Measurements from ENCODE around the gene PFKFB3.

The PFKFB3 gene

DNA sequence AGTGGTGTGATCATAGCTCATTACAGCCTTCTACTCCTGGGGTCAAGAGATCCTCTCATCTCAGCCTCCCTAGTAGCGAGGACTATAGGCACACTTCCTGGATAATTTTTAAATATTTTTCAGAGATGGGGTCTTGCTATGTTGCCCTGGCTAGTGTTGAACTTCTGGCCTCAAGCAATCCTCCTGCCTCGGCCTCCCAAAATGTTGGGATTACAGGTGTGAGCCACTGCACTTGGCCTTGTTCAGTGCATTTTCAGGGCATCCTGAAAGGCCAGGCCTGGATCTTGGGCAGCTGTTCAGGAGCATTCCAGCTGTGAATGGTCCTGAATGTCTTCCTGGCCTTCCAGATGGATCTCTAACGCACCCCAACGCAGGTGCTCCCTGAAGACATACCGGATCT lies 95.7 kb downstream of the PFKFB3 start:
- Histone ChIP-seq H3K36me3 (ENCODE audit: insufficient read depth) (no peaks in the 10 kb centered on the region), H4K20me1 (ENCODE audit: insufficient read depth) (no peaks in the 10 kb centered on the region), H2AFZ (ENCODE audit: low read depth) (no peak overlapping the region), H3K4me1 (ENCODE audit: low read depth, poor library complexity, severe bottlenecking) (peaks cover 73% of the 10 kb centered on the region), H3K27ac (no peak overlapping the region), H3K27me3 (ENCODE audit: insufficient read depth, low read depth) (no peaks in the 10 kb centered on the region), H3K4me2 (no peak overlapping the region), H3K79me2 (ENCODE audit: insufficient read depth, low read depth) (no peaks in the 10 kb centered on the region), H3K9ac (no peak overlapping the region), H3K4me3 (IDR thresholded peaks at IDR 0.05; ENCODE audit: insufficient read depth, low read depth, low read length) (no peak overlapping the region)
- TF ChIP-seq, protein P1, sequence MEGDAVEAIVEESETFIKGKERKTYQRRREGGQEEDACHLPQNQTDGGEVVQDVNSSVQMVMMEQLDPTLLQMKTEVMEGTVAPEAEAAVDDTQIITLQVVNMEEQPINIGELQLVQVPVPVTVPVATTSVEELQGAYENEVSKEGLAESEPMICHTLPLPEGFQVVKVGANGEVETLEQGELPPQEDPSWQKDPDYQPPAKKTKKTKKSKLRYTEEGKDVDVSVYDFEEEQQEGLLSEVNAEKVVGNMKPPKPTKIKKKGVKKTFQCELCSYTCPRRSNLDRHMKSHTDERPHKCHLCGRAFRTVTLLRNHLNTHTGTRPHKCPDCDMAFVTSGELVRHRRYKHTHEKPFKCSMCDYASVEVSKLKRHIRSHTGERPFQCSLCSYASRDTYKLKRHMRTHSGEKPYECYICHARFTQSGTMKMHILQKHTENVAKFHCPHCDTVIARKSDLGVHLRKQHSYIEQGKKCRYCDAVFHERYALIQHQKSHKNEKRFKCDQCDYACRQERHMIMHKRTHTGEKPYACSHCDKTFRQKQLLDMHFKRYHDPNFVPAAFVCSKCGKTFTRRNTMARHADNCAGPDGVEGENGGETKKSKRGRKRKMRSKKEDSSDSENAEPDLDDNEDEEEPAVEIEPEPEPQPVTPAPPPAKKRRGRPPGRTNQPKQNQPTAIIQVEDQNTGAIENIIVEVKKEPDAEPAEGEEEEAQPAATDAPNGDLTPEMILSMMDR (conservative IDR thresholded peaks at IDR 0.05; ENCODE audit: low read depth, low read length): no peak

DNA sequence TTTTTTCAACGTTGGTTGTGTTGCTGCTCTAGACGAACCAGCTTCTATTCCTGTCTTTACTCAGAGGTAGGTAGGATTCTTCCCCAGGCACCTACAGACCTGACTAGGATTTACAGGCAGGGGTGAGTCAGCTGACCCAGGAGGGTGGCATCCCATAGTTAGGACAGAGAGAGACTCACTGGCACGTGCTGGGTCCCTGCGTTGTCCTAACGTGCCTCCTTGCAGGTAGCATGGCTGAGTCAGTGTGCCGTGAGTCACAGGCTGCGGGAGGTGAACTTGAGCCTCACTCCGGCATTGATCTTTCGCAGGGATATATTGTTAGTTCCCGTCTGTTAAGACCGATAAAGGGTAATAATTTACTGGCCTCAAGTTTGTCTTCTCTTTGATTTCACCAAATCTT lies 96.5 kb downstream of the PFKFB3 start:
- peak overlapping the region; percentile 67 for H3K4me2 ChIP-seq

DNA sequence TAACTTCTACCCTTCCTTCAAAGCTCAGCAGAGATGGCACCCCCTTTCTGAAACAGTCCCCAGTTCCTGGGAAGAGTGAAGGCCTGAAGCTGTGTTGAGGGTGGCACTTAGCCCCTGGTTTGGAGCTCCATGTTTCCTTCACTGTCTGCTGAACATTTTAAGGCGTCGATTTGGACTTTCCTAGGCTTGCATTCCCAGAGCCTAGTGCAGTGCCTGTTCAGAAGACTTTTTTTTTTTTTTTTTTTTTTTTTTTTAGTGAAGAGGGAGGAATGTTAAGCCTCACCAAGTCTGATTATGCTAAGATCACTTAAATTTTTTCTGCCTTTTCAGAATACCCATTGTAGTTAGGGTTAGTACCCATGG lies 97.0 kb downstream of the PFKFB3 start:
- Histone ChIP-seq H3K9ac (peak overlapping the region; percentile 49; the same call in 1 of the 2 replicates), H3K4me1 (ENCODE audit: low read depth, poor library complexity, severe bottlenecking) (peaks cover 70% of the 10 kb centered on the region), H3K4me3 (IDR thresholded peaks at IDR 0.05; ENCODE audit: insufficient read depth, low read depth, low read length) (no peak overlapping the region), H2AFZ (ENCODE audit: low read depth) (peak overlapping the region; percentile 66), H3K27ac (peak overlapping the region; percentile 83), H3K4me2 (peak overlapping the region; percentile 67), H3K27me3 (ENCODE audit: insufficient read depth, low read depth) (no peaks in the 10 kb centered on the region), H3K36me3 (ENCODE audit: insufficient read depth) (no peaks in the 10 kb centered on the region), H4K20me1 (ENCODE audit: insufficient read depth) (no peaks in the 10 kb centered on the region), H3K79me2 (ENCODE audit: insufficient read depth, low read depth) (no peaks in the 10 kb centered on the region)
- TF ChIP-seq, protein P1 (conservative IDR thresholded peaks at IDR 0.05; ENCODE audit: low read depth, low read length): no peak

More for the DNA sequence above, 96.5 kb downstream of the PFKFB3 start:
- no peak overlapping the region; the same call in 1 of the 2 replicates for H3K9ac ChIP-seq
- H3K36me3 ChIP-seq (ENCODE audit: insufficient read depth): no peaks in the 10 kb centered on the region
- no peaks in the 10 kb centered on the region for H4K20me1 ChIP-seq (ENCODE audit: insufficient read depth)
- TF ChIP-seq, protein P1 (conservative IDR thresholded peaks at IDR 0.05; ENCODE audit: low read depth, low read length): no peak
- 0 out of 2 replicates have a peak overlapping the region, but pooled peaks have one; percentile 66 for H2AFZ ChIP-seq (ENCODE audit: low read depth)
- H3K27ac ChIP-seq: peak overlapping the region; percentile 83
- H3K79me2 ChIP-seq (ENCODE audit: insufficient read depth, low read depth): no peaks in the 10 kb centered on the region
- no peaks in the 10 kb centered on the region for H3K27me3 ChIP-seq (ENCODE audit: insufficient read depth, low read depth)
- H3K4me3 ChIP-seq (IDR thresholded peaks at IDR 0.05; ENCODE audit: insufficient read depth, low read depth, low read length): no peak overlapping the region
- peaks cover 73% of the 10 kb centered on the region for H3K4me1 ChIP-seq (ENCODE audit: low read depth, poor library complexity, severe bottlenecking)

DNA sequence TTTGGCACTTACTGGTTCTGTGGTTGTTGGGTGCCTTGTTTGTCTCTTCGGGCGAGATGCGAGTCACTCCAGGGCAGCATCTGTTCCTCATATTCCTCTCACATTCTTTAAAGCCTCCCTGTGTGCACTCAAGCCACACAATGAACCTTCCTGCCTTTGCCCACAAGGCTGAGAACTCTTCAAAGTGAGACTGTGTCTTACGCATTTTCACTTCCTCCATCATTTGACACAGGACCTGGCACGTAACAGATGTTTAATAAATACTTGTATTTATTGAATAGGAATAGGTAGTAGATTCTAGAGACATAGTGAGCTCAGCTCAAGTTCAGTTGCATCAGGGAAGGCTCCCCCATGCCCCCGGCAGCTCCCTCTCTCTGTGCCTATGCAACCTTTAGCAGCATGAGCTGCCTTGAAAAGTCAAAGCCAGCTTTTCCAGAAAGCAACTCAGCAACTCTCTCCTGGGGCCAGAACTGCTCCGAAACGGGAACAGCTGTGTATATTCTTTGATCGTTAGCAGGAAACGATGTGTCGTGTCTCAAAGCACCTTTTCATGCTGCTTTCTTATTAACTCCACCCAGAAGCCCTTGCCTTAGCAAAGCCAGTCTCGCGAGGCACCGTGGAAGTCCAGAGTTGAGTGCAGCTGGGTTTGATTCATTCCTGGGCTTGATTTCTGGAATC lies 97.5 kb downstream of the PFKFB3 start:
- Histone ChIP-seq H3K27me3 (ENCODE audit: insufficient read depth, low read depth) (no peaks in the 10 kb centered on the region), H3K79me2 (ENCODE audit: insufficient read depth, low read depth) (no peaks in the 10 kb centered on the region), H3K4me1 (ENCODE audit: low read depth, poor library complexity, severe bottlenecking) (peaks cover 65% of the 10 kb centered on the region), H4K20me1 (ENCODE audit: insufficient read depth) (no peaks in the 10 kb centered on the region), H3K9ac (peak overlapping the region; percentile 49; the same call in 1 of the 2 replicates), H3K36me3 (ENCODE audit: insufficient read depth) (no peaks in the 10 kb centered on the region), H3K27ac (peak overlapping the region; percentile 83), H2AFZ (ENCODE audit: low read depth) (peak overlapping the region; percentile 66), H3K4me2 (peak overlapping the region; percentile 67), H3K4me3 (IDR thresholded peaks at IDR 0.05; ENCODE audit: insufficient read depth, low read depth, low read length) (no peak overlapping the region)
- TF ChIP-seq, protein P1 (conservative IDR thresholded peaks at IDR 0.05; ENCODE audit: low read depth, low read length): no peak
